ENCODE measurements around the gene OLFM4.

- TF ChIP-seq, protein P1, sequence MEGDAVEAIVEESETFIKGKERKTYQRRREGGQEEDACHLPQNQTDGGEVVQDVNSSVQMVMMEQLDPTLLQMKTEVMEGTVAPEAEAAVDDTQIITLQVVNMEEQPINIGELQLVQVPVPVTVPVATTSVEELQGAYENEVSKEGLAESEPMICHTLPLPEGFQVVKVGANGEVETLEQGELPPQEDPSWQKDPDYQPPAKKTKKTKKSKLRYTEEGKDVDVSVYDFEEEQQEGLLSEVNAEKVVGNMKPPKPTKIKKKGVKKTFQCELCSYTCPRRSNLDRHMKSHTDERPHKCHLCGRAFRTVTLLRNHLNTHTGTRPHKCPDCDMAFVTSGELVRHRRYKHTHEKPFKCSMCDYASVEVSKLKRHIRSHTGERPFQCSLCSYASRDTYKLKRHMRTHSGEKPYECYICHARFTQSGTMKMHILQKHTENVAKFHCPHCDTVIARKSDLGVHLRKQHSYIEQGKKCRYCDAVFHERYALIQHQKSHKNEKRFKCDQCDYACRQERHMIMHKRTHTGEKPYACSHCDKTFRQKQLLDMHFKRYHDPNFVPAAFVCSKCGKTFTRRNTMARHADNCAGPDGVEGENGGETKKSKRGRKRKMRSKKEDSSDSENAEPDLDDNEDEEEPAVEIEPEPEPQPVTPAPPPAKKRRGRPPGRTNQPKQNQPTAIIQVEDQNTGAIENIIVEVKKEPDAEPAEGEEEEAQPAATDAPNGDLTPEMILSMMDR (IDR thresholded peaks at IDR 0.05; ENCODE audit: extremely low read depth in 1 of 2, insufficient read depth in 1 of 2, low read depth in 1 of 2, low read length in 2 of 2), result no peak
- TF ChIP-seq POLR2A (IDR thresholded peaks at IDR 0.05; ENCODE audit: low read depth, low read length) (no peak), JUN (IDR thresholded peaks at IDR 0.05; ENCODE audit: borderline replicate concordance, insufficient read depth, insufficient read length, low read depth) (no peak), FOS (IDR thresholded peaks at IDR 0.05; ENCODE audit: borderline replicate concordance, insufficient read depth, low read length) (no peak), MYC (IDR thresholded peaks at IDR 0.05; ENCODE audit: low read depth, low read length) (no peak), POLR2AphosphoS5 (IDR thresholded peaks at IDR 0.05; ENCODE audit: insufficient read depth, low read depth, low read length) (no peak), EZH2 (IDR thresholded peaks at IDR 0.05; ENCODE audit: borderline replicate concordance, low read depth, low read length, severe bottlenecking) (no peak)
- TF ChIP-seq, protein P2, sequence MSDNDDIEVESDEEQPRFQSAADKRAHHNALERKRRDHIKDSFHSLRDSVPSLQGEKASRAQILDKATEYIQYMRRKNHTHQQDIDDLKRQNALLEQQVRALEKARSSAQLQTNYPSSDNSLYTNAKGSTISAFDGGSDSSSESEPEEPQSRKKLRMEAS (IDR thresholded peaks at IDR 0.05; ENCODE audit: insufficient read depth, insufficient read length), result no peak
Observed at GRCh38 chr13:53089951-53090350, 61.3 kb downstream of the OLFM4 start.

All from endothelial cell of umbilical vein (primary cell).